A549 (cell line): ENCODE results near the gene SHC2. TPM values are rescaled to one million over a fixed set of nuclear protein-coding genes. Genes with fewer than 3 reads are reported as not detected.

Source experiments
- ATAC-seq, 2 experiments: fragments of 200-7000 bp in 1 of 2; fragments of >200 bp in 1 of 2; cut with Nextera tagmentation in 1 of 2; cut with Tn5 transposase in 1 of 2; 3 replicates each; pipeline versions ENCODE4 v1.8.0 to v1.9.1; 2018 to 2020; ENCODE audit warnings: mild to moderate bottlenecking in 1 of 2, moderate library complexity in 1 of 2
- CTCF ChIA-PET: fragments of 300-600 bp; sonication (Branson Sonifier 250); formaldehyde crosslinking; extraction: SDS; loops from one replicate; lab custom pipeline; 2021; ENCODE audit warnings: antibody characterized with exemption, inconsistent platforms; lab: Yijun Ruan, JAX
- POLR2A ChIA-PET: fragments of 350-600 bp; formaldehyde crosslinking; extraction: SDS; loops from one replicate; lab custom pipeline; 2021; ENCODE audit warnings: antibody characterized with exemption, inconsistent platforms; lab: Yijun Ruan, JAX
- DNase-seq, 2 experiments: peaks; one replicate each; pipeline versions ENCODE4 v3.0.0 to v3.0.0-alpha.2; 2011 to 2016; ENCODE audit warnings: low read depth in 1 of 2, low spot score in 1 of 2
- FAIRE-seq: peaks from 2 replicates; lab custom pipeline; 2011; peaks lifted over from hg19 to GRCh38; lab: Jason Lieb, UNC
- H3K27ac ChIP-seq, 2 experiments: fragments of >200 bp; sonication (Bioruptor Twin); formaldehyde crosslinking; 3 replicates each; pipeline ENCODE4 v1.5.1; 2016 to 2017
- H3K4me1 ChIP-seq: fragments of >200 bp; sonication (Bioruptor Twin); formaldehyde crosslinking; 3 replicates; pipeline ENCODE4 v1.6.1; 2016
- H3K4me2 ChIP-seq: fragments of >200 bp; sonication (Bioruptor Twin); formaldehyde crosslinking; 3 replicates; pipeline ENCODE4 v1.6.1; 2016
- H3K4me3 ChIP-seq: fragments of >200 bp; sonication (Bioruptor Twin); formaldehyde crosslinking; 3 replicates; pipeline ENCODE4 v1.5.1; 2016
- H3K9me3 ChIP-seq: fragments of >200 bp; sonication (Bioruptor Twin); formaldehyde crosslinking; 3 replicates; pipeline ENCODE4 v1.6.1; 2016
- ATOH8 ChIP-seq: fragments of 250-450 bp; sonication (Bioruptor Pico); IDR thresholded peaks from 2 replicates; pipeline ENCODE4 v1.5.0; 2020; ENCODE audit warnings: low read depth, mild to moderate bottlenecking, moderate library complexity
- BCL3 ChIP-seq: fragments of >200 bp; sonication (Bioruptor Twin); formaldehyde crosslinking; IDR thresholded peaks from 3 replicates; pipeline ENCODE4 v1.6.1; 2016
- CHD2 ChIP-seq: fragments of 150-350 bp; IDR thresholded peaks from 2 replicates; pipeline ENCODE4 v1.6.1; 2014; ENCODE audit warnings: low read length; ENCODE audit not compliant: partially characterized antibody
- E2F6 ChIP-seq: IDR thresholded peaks from 2 replicates; pipeline ENCODE4 v1.6.1; 2012; ENCODE audit warnings: low read depth, borderline replicate concordance
- JUN ChIP-seq, 2 experiments: fragments of >200 bp; sonication (Bioruptor Twin); formaldehyde crosslinking; IDR thresholded peaks; 2 replicates in 1 of 2; 3 replicates in 1 of 2; pipeline ENCODE4 v1.6.1; 2016 to 2017
- MAFK ChIP-seq: fragments of 450-650 bp; IDR thresholded peaks from 2 replicates; pipeline ENCODE4 v1.6.1; 2014; ENCODE audit not compliant: partially characterized antibody
- MAX ChIP-seq: IDR thresholded peaks from 2 replicates; pipeline ENCODE4 v1.6.1; 2012
- PHF8 ChIP-seq: fragments of 200-600 bp; sonication (generic); IDR thresholded peaks from 2 replicates; pipeline ENCODE4 v1.6.1; 2016; ENCODE audit warnings: low read depth, mild to moderate bottlenecking, antibody characterized with exemption, moderate library complexity, borderline replicate concordance
- POLR2A ChIP-seq: IDR thresholded peaks from 2 replicates; pipeline ENCODE4 v1.6.1; 2012; ENCODE audit warnings: mild to moderate bottlenecking, low read length
- POLR2AphosphoS2 ChIP-seq: conservative IDR thresholded peaks from 2 replicates; pipeline ENCODE4 v1.6.1; 2012; ENCODE audit warnings: low read length, improper control_type of control experiment, inconsistent platforms
- RNF2 ChIP-seq: fragments of 200-600 bp; sonication (generic); IDR thresholded peaks from 2 replicates; pipeline ENCODE4 v1.6.1; 2016; ENCODE audit warnings: low read depth, mild to moderate bottlenecking, antibody characterized with exemption, moderate library complexity, borderline replicate concordance
- USF2 ChIP-seq: fragments of 450-650 bp; IDR thresholded peaks from 2 replicates; pipeline ENCODE4 v1.6.1; 2014; ENCODE audit warnings: antibody characterized with exemption
- ZFP36 ChIP-seq: fragments of 450-650 bp; IDR thresholded peaks from 2 replicates; pipeline ENCODE4 v1.6.1; 2014; ENCODE audit warnings: borderline replicate concordance; ENCODE audit not compliant: partially characterized antibody
- ZSCAN20 ChIP-seq: fragments of 250-450 bp; sonication (Bioruptor Pico); IDR thresholded peaks from 2 replicates; pipeline ENCODE4 v1.8.0; 2022; ENCODE audit warnings: mild to moderate bottlenecking, moderate library complexity
- whole genome bisulfite sequencing: methylation state at CpG from one replicate; pipeline ENCODE4 v1.1.6; 2017; ENCODE audit errors: missing lambda C conversion rate; 5-methylcytosine and 5-hydroxymethylcytosine counted together
- polyA plus RNA-seq, 4 experiments: library from polyadenylated mRNA; depleted of rRNA in 3 of 4; stranded (reverse); fragments of >200 nt; fragmentation: RNase III in 1 of 4; extraction: RNeasy Plus Mini Kit Qiagen cat#74134 plus additional on column Dnase treatment in 1 of 4; gene quantifications; 2 replicates in 3 of 4; 3 replicates in 1 of 4; pipeline ENCODE4 v1.2.3, GENCODE V29; 2011 to 2017

SHC2 gene
- polyA plus RNA-seq, 2 of the 4 experiments (the other 2 are of a cell fraction), result 0.36 to 0.58 TPM

GRCh38 chr19:491146-491741 is 30.4 kb upstream of the SHC2 start (continued):
- TF ChIP-seq CHD2, result no peak
- no peak for TF ChIP-seq POLR2AphosphoS2

- ChIA-PET CTCF (no interaction called here), POLR2A (interaction anchor here (1.0 kb wide), 1 partner anchor 17 kb away, joined by 9 read pairs; no protein-coding TSS in a partner anchor)
- Histone ChIP-seq H3K9me3 (no peaks in the 10 kb centered on the region), H3K4me1 (no peaks in the 10 kb centered on the region; the same call in 2 of the 3 replicates), H3K4me2 (peak overlapping the region; percentile 89), H3K27ac (peak overlapping the region; percentile 100), H3K4me3 (peak overlapping the region; percentile 99)
- FAIRE-seq (no peak), ATAC-seq (peak; percentile 36 to 40), DNase-seq (no peak)
- 95% methylated on average over 17 of the region's 61 CpGs for WGBS
- TF ChIP-seq PHF8, result 0 out of 2 replicates have a peak, but pooled peaks have one; percentile 27
- TF ChIP-seq ZFP36, result no peak
Observed at GRCh38 chr19:489418-490196, 28.8 kb upstream of the SHC2 start.

- peak overlapping the region; percentile 100 for H3K27ac ChIP-seq
- ATAC-seq, result peak; percentile 89 to 94
- TF ChIP-seq JUN (IDR thresholded peaks at IDR 0.05), result peak; percentile 75 to 79; a peak in 4 of 5 replicates
- peak; percentile 49 for TF ChIP-seq POLR2A
- TF ChIP-seq MAX, result peak; percentile 34; the same call in 1 of the 2 replicates
- TF ChIP-seq BCL3, result 0 out of 3 replicates have a peak, but pooled peaks have one; percentile 45
- no peak for TF ChIP-seq USF2
- 0 out of 2 replicates have a peak, but pooled peaks have one; percentile 41 for TF ChIP-seq ATOH8 (CRISPR knock-in tag)
- TF ChIP-seq MAFK, result no peak
- TF ChIP-seq E2F6, result peak; percentile 54; the same call in 1 of the 2 replicates
- no peak for TF ChIP-seq RNF2
- no peak for TF ChIP-seq ZSCAN20 (CRISPR knock-in tag)
- peak; percentile 74; the same call in 1 of the 2 replicates for TF ChIP-seq PHF8
- H3K4me1 ChIP-seq, result no peaks in the 10 kb centered on the region; the same call in 2 of the 3 replicates
- peak overlapping the region; percentile 99 for H3K4me3 ChIP-seq
- no peak for FAIRE-seq
- 1% methylated on average over 13 of the region's 114 CpGs for WGBS
- ChIA-PET CTCF (no interaction called here), POLR2A (interaction anchor here (0.7 to 1.0 kb wide), 3 partner anchors 18 to 42 kb away, joined by 3 to 9 read pairs (median 3); no protein-coding TSS in a partner anchor)
- peak overlapping the region; percentile 89 for H3K4me2 ChIP-seq
- peak; percentile 83 to 93 for DNase-seq
- no peaks in the 10 kb centered on the region for H3K9me3 ChIP-seq
Observed at GRCh38 chr19:488505-489417, 27.9 kb upstream of the SHC2 start.
